HCT116 (cell line): Measurements from ENCODE around the gene COX7A1. TPM values are rescaled to one million over a fixed set of nuclear protein-coding genes. Genes with fewer than 3 reads are reported as not detected.

Source experiments
- ATAC-seq: fragments of 200-7000 bp; cut with Tn5 transposase; 2 replicates; pipeline ENCODE4 v1.9.1; 2020; ENCODE audit warnings: mild to moderate bottlenecking, moderate library complexity
- BruUV-seq: library from RNA; stranded (reverse); fragments of 400-500 nt; replicated peaks from 2 replicates; lab custom pipeline; 2021; lab: Mats Ljungman, UMichigan
- CTCF ChIA-PET: fragments of 300-600 bp; sonication (Branson Sonifier 250); formaldehyde crosslinking; loops from one replicate; lab custom pipeline; 2021; ENCODE audit warnings: antibody characterized with exemption; lab: Charles Lee
- POLR2A ChIA-PET: fragments of 300-600, 350-600 bp; sonication (Branson Sonifier 250); formaldehyde crosslinking; loops from one replicate; lab custom pipeline; 2021; ENCODE audit warnings: antibody characterized with exemption; lab: Charles Lee
- RAD21 ChIA-PET, 2 experiments: fragments of 300-600 bp; sonication (Branson Sonifier 250); formaldehyde crosslinking; loops; one replicate each; lab custom pipeline; 2023; ENCODE audit warnings: low total read pairs in 2 of 2; ENCODE audit not compliant: uncharacterized antibody in 2 of 2, unreplicated experiment in 2 of 2, low non-redundant PET in 1 of 2; lab: Charles Lee
- DNase-seq: peaks from one replicate; pipeline ENCODE4 v3.0.0-alpha.2; 2010; ENCODE audit warnings: low read depth, low spot score
- H2AFZ ChIP-seq: fragments of 200-600 bp; shearing (Covaris generic), sonication (generic); 2 replicates; pipeline ENCODE4 v1.6.1; 2017; ENCODE audit warnings: low read depth, mixed run types, mixed read lengths, antibody characterized with exemption, low read length; ENCODE audit not compliant: poor library complexity, severe bottlenecking
- H3K27ac ChIP-seq: 2 replicates; pipeline ENCODE4 v1.5.1; 2012; ENCODE audit warnings: low read depth, low read length
- H3K27me3 ChIP-seq: fragments of 200-600 bp; sonication (generic); 2 replicates; pipeline ENCODE4 v1.6.1; 2016; ENCODE audit warnings: mixed run types, low read length, mixed read lengths; ENCODE audit not compliant: insufficient read depth
- H3K36me3 ChIP-seq, 2 experiments: fragments of 200-500 bp in 1 of 2; fragments of 200-600 bp in 1 of 2; sonication (Bioruptor generic) in 1 of 2; sonication (generic) in 1 of 2; 2 replicates each; pipeline versions ENCODE4 v1.5.1 to v1.6.1; 2014 to 2016; ENCODE audit warnings: low read length in 2 of 2, inconsistent platforms in 1 of 2, mixed read lengths in 1 of 2, mixed run types in 1 of 2; ENCODE audit not compliant: insufficient read depth in 2 of 2, control insufficient read depth in 1 of 2
- H3K4me1 ChIP-seq, 2 experiments: fragments of 200-600 bp in 1 of 2; sonication (generic) in 1 of 2; 2 replicates each; pipeline versions ENCODE4 v1.5.1 to v1.6.1; 2012 to 2017; ENCODE audit warnings: low read length in 2 of 2, inconsistent platforms in 1 of 2, mild to moderate bottlenecking in 1 of 2, mixed read lengths in 1 of 2, mixed run types in 1 of 2, moderate library complexity in 1 of 2; ENCODE audit not compliant: insufficient read depth in 2 of 2, control insufficient read depth in 1 of 2
- H3K4me2 ChIP-seq: fragments of 200-600 bp; sonication (generic); 2 replicates; pipeline ENCODE4 v1.6.1; 2017; ENCODE audit warnings: mixed run types, low read length, mixed read lengths
- H3K4me3 ChIP-seq, 2 experiments: fragments of 200-600 bp in 1 of 2; sonication (generic) in 1 of 2; replicated peaks in 1 of 2; 2 replicates each; pipeline ENCODE4 v1.5.1; 2011 to 2016; ENCODE audit warnings: low read length in 2 of 2, control low read depth in 1 of 2, low read depth in 1 of 2, mild to moderate bottlenecking in 1 of 2, mixed read lengths in 1 of 2, mixed run types in 1 of 2
- H3K79me2 ChIP-seq: fragments of 200-600 bp; sonication (generic); 2 replicates; pipeline ENCODE4 v1.6.1; 2017; ENCODE audit warnings: mild to moderate bottlenecking, mixed run types, low read length, moderate library complexity, mixed read lengths; ENCODE audit not compliant: insufficient read depth
- H3K9ac ChIP-seq: fragments of 200-600 bp; sonication (generic); 2 replicates; pipeline ENCODE4 v1.6.1; 2016; ENCODE audit warnings: low read length, mixed read lengths
- H3K9me2 ChIP-seq: fragments of 200-600 bp; sonication (generic), shearing (Covaris generic); 2 replicates; pipeline ENCODE4 v1.6.1; 2017; ENCODE audit warnings: mixed run types, mild to moderate bottlenecking, moderate library complexity; ENCODE audit not compliant: insufficient read depth
- H3K9me3 ChIP-seq, 2 experiments: fragments of 200-500 bp in 1 of 2; fragments of 200-600 bp in 1 of 2; sonication (Bioruptor generic) in 1 of 2; sonication (generic) in 1 of 2; 2 replicates each; pipeline ENCODE4 v1.6.1; 2014 to 2017; ENCODE audit warnings: low read length in 2 of 2, mixed read lengths in 2 of 2, inconsistent platforms in 1 of 2, low read depth in 1 of 2, mild to moderate bottlenecking in 1 of 2, mixed run types in 1 of 2, moderate library complexity in 1 of 2; ENCODE audit not compliant: control insufficient read depth in 1 of 2, insufficient read depth in 1 of 2
- H4K20me1 ChIP-seq: fragments of 200-600 bp; sonication (generic), shearing (Covaris generic); 2 replicates; pipeline ENCODE4 v1.6.1; 2017; ENCODE audit warnings: mixed run types, mild to moderate bottlenecking, moderate library complexity; ENCODE audit not compliant: insufficient read depth
- ATF3 ChIP-seq: IDR thresholded peaks from 2 replicates; pipeline ENCODE4 v1.6.1; 2012
- CEBPB ChIP-seq: IDR thresholded peaks from 2 replicates; pipeline ENCODE4 v1.6.1; 2012; ENCODE audit warnings: low read depth
- EGR1 ChIP-seq: IDR thresholded peaks from 2 replicates; pipeline ENCODE4 v1.6.1; 2012; ENCODE audit warnings: low read depth
- ELF1 ChIP-seq: IDR thresholded peaks from 2 replicates; pipeline ENCODE4 v1.6.1; 2012; ENCODE audit warnings: low read depth, borderline replicate concordance
- EZH2 ChIP-seq: fragments of 200-600 bp; sonication (generic); IDR thresholded peaks from 2 replicates; pipeline ENCODE4 v1.6.1; 2017; ENCODE audit warnings: antibody characterized with exemption, mixed run types
- EZH2phosphoT487 ChIP-seq: fragments of 200-600 bp; IDR thresholded peaks from 2 replicates; pipeline ENCODE4 v1.6.1; 2018; ENCODE audit warnings: antibody characterized with exemption, borderline replicate concordance
- FOSL1 ChIP-seq: IDR thresholded peaks from 2 replicates; pipeline ENCODE4 v1.6.1; 2012; ENCODE audit warnings: low read depth
- JUND ChIP-seq: IDR thresholded peaks from 2 replicates; pipeline ENCODE4 v1.6.1; 2012
- POLR2A ChIP-seq: IDR thresholded peaks from 2 replicates; pipeline ENCODE4 v1.7.0; 2011; ENCODE audit warnings: borderline replicate concordance; ENCODE audit not compliant: insufficient read depth, insufficient read length; ENCODE audit errors: extremely low read depth
- POLR2AphosphoS5 ChIP-seq: IDR thresholded peaks from 2 replicates; pipeline ENCODE4 v1.6.1; 2011; ENCODE audit warnings: mild to moderate bottlenecking, low read depth, low read length, moderate library complexity
- RAD21 ChIP-seq: IDR thresholded peaks from 2 replicates; pipeline ENCODE4 v1.6.1; 2012; ENCODE audit warnings: low read depth, mild to moderate bottlenecking
- REST ChIP-seq: IDR thresholded peaks from 2 replicates; pipeline ENCODE4 v1.6.1; 2012; ENCODE audit warnings: low read depth
- SRF ChIP-seq: IDR thresholded peaks from 2 replicates; pipeline ENCODE4 v1.6.1; 2012; ENCODE audit warnings: low read depth
- TCF7L2 ChIP-seq: IDR thresholded peaks from 2 replicates; pipeline ENCODE4 v1.7.0; 2011; ENCODE audit warnings: borderline replicate concordance, inconsistent platforms; ENCODE audit not compliant: insufficient read depth, insufficient read length; ENCODE audit errors: extremely low read depth
- ZFX ChIP-seq: fragments of 450-650 bp; IDR thresholded peaks from 2 replicates; pipeline ENCODE4 v1.6.1; 2017
- ZNF274 ChIP-seq: fragments of 200-500 bp; sonication (Bioruptor generic); IDR thresholded peaks from 2 replicates; pipeline ENCODE4 v1.6.1; 2014; ENCODE audit warnings: mild to moderate bottlenecking, low read depth, low read length, inconsistent platforms
- intact Hi-C: fragments of 100-400 bp; cut with micrococcal nuclease; formaldehyde crosslinking; loops from 2 replicates; pipeline ENCODE4 v1.10.0; 2022
- total RNA-seq: library from RNA; stranded (reverse); gene quantifications from one replicate; pipeline ENCODE4 v1.2.1, GENCODE V29; 2021; ENCODE audit not compliant: unreplicated experiment
- TF ChIP-seq, protein P1 (sequence below): IDR thresholded peaks from 2 replicates; pipeline ENCODE4 v1.6.1; 2011; ENCODE audit warnings: mild to moderate bottlenecking, low read length, moderate library complexity; ENCODE audit not compliant: insufficient replicate concordance; ENCODE audit errors: extremely low read depth
- TF ChIP-seq, protein P2 (sequence below), 3 experiments: fragments of 200-600 bp in 1 of 3; sonication (generic) in 1 of 3; IDR thresholded peaks in 2 of 3; conservative IDR thresholded peaks in 1 of 3; 2 replicates each; pipeline ENCODE4 v1.5.1; 2012 to 2017; ENCODE audit warnings: low read depth in 2 of 3, low read length in 2 of 3, antibody characterized with exemption in 1 of 3, borderline replicate concordance in 1 of 3, control low read depth in 1 of 3, mild to moderate bottlenecking in 1 of 3, mixed read lengths in 1 of 3, mixed run types in 1 of 3, moderate library complexity in 1 of 3; ENCODE audit not compliant: insufficient read depth in 1 of 3
- TF ChIP-seq, protein P3 (sequence below): IDR thresholded peaks from 2 replicates; pipeline ENCODE4 v1.6.1; 2012

COX7A1 gene
- total RNA-seq, 1 experiment from 2014 or later: not detected

DNA sequence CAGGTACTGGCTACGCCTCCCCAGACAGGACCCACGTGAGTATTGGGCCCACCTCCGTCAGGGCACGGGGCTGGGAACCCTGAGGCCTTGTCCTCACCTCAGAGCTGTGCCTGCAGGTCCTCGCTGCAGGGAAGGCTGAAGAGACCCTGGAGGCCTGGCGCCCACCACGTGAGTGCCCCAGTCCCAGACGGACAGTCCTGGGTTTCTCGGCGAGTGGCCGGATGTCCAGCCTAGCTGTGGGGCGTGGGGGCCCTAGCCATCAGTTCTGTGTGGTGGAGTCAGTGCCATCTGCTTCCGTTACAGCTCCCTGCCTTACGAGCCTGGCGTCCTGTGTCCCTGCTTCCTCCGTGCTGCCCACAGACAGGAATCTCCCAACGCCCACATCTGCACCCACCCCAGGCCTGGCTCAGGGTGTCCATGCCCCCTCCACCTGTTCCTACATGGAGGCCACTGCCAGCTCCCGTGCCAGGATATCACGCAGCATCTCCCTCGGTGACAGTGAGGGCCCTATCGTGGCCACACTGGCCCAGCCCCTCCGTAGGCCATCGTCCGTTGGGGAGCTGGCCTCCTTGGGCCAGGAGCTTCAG is 49.1 kb downstream of the COX7A1 start:
- H3K36me3 ChIP-seq: peaks cover 10 to 28% of the 10 kb centered on the region in 2 experiments; a peak in 3 of 4 replicates
- no peaks in the 10 kb centered on the region for H3K79me2 ChIP-seq
- no TSS peak for BruUV-seq
- no peaks in the 10 kb centered on the region for H3K9me3 ChIP-seq
- H2AFZ ChIP-seq: no peak overlapping the region
- DNase-seq: no peak
- no peak for ATAC-seq
- H3K27ac ChIP-seq: no peak overlapping the region
- H3K4me2 ChIP-seq: no peak overlapping the region
- H3K9ac ChIP-seq: no peak overlapping the region
- CTCF ChIA-PET: no interaction called here
- POLR2A ChIA-PET: no interaction called here
- peaks cover 0 to 21% of the 10 kb centered on the region in 2 experiments; a peak in 2 of 4 replicates for H3K4me1 ChIP-seq
- no peaks in the 10 kb centered on the region for H3K9me2 ChIP-seq
- no peak for TF ChIP-seq EGR1
- TF ChIP-seq, protein P1, sequence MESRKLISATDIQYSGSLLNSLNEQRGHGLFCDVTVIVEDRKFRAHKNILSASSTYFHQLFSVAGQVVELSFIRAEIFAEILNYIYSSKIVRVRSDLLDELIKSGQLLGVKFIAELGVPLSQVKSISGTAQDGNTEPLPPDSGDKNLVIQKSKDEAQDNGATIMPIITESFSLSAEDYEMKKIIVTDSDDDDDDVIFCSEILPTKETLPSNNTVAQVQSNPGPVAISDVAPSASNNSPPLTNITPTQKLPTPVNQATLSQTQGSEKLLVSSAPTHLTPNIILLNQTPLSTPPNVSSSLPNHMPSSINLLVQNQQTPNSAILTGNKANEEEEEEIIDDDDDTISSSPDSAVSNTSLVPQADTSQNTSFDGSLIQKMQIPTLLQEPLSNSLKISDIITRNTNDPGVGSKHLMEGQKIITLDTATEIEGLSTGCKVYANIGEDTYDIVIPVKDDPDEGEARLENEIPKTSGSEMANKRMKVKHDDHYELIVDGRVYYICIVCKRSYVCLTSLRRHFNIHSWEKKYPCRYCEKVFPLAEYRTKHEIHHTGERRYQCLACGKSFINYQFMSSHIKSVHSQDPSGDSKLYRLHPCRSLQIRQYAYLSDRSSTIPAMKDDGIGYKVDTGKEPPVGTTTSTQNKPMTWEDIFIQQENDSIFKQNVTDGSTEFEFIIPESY: no peak
- TF ChIP-seq ATF3: no peak
- no peak for TF ChIP-seq REST
- no peak for TF ChIP-seq SRF
- TF ChIP-seq RAD21: no peak
- TF ChIP-seq CEBPB: no peak
- TF ChIP-seq, protein P2, sequence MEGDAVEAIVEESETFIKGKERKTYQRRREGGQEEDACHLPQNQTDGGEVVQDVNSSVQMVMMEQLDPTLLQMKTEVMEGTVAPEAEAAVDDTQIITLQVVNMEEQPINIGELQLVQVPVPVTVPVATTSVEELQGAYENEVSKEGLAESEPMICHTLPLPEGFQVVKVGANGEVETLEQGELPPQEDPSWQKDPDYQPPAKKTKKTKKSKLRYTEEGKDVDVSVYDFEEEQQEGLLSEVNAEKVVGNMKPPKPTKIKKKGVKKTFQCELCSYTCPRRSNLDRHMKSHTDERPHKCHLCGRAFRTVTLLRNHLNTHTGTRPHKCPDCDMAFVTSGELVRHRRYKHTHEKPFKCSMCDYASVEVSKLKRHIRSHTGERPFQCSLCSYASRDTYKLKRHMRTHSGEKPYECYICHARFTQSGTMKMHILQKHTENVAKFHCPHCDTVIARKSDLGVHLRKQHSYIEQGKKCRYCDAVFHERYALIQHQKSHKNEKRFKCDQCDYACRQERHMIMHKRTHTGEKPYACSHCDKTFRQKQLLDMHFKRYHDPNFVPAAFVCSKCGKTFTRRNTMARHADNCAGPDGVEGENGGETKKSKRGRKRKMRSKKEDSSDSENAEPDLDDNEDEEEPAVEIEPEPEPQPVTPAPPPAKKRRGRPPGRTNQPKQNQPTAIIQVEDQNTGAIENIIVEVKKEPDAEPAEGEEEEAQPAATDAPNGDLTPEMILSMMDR (IDR thresholded peaks at IDR 0.05 in 2 of 3, conservative IDR thresholded peaks at IDR 0.05 in 1 of 3; ENCODE audit: borderline replicate concordance in 1 of 3, insufficient read depth in 1 of 3, low read depth in 2 of 3, low read length in 2 of 3): no peak
- TF ChIP-seq, protein P3, sequence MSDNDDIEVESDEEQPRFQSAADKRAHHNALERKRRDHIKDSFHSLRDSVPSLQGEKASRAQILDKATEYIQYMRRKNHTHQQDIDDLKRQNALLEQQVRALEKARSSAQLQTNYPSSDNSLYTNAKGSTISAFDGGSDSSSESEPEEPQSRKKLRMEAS: no peak
- TF ChIP-seq EZH2: no peak
- no peak for TF ChIP-seq JUND
- TF ChIP-seq EZH2phosphoT487: no peak
- no peak for TF ChIP-seq ZNF274
- TF ChIP-seq TCF7L2: no peak
- no peak for TF ChIP-seq POLR2A
- no peak for TF ChIP-seq FOSL1
- TF ChIP-seq ZFX: no peak
- TF ChIP-seq POLR2AphosphoS5: no peak
- no peak for TF ChIP-seq ELF1
- no peaks in the 10 kb centered on the region for H4K20me1 ChIP-seq
- RAD21 ChIA-PET: no interaction called here
- no peaks in the 10 kb centered on the region for H3K27me3 ChIP-seq
- intact Hi-C loops: no loop called here
- no peak overlapping the region for H3K4me3 ChIP-seq
